ENCODE data around the gene BARHL1.

BARHL1 gene

GRCh38 chr9:132582276-132582785, at the start of gene BARHL1:
Gene BARHL1, plus strand, starts transcription at chr9:132582606. Its CDS starts 192 bp downstream, at chr9:132582798.
- peaks cover 18% of the 10 kb centered on the region for H3K36me3 Mint-ChIP-seq (ENCODE audit: insufficient read depth)
- H3K27me3 Mint-ChIP-seq = peaks cover 86% of the 10 kb centered on the region
- no peak for ATAC-seq (replicated peaks; ENCODE audit: extremely low read depth, poor library complexity, severe bottlenecking)
- H3K4me1 Mint-ChIP-seq = peaks cover 16% of the 10 kb centered on the region
- no peaks in the 10 kb centered on the region for H3K9me3 Mint-ChIP-seq
- H3K27ac Mint-ChIP-seq (ENCODE audit: low read depth) = peak within 1 kb of the TSS; percentile 91
- peak within 1 kb of the TSS; percentile 72 for H3K4me3 Mint-ChIP-seq
- DNase-seq (ENCODE audit: low spot score in 2 of 2) = no peak

- peaks cover 1% of the 10 kb centered on the region for H3K36me3 Mint-ChIP-seq (ENCODE audit: insufficient read depth)
- H3K9me3 Mint-ChIP-seq = no peaks in the 10 kb centered on the region
- peaks cover 36% of the 10 kb centered on the region for H3K27me3 Mint-ChIP-seq
- H3K27ac Mint-ChIP-seq (ENCODE audit: low read depth) = no peak overlapping the region
- no peaks in the 10 kb centered on the region for H3K4me1 Mint-ChIP-seq
- no peak overlapping the region for H3K4me3 Mint-ChIP-seq
- DNase-seq (ENCODE audit: low spot score in 2 of 2) (no peak), ATAC-seq (replicated peaks; ENCODE audit: extremely low read depth, poor library complexity, severe bottlenecking) (no peak)
Observed at GRCh38 chr9:132534832-132535231, 47.6 kb upstream of the BARHL1 start.

GRCh38 chr9:132536124-132536523, 46.3 kb upstream of the BARHL1 start:
- Mint-ChIP-seq H3K4me3 (no peak overlapping the region), H3K36me3 (ENCODE audit: insufficient read depth) (peaks cover 1% of the 10 kb centered on the region), H3K4me1 (no peaks in the 10 kb centered on the region), H3K27ac (ENCODE audit: low read depth) (no peak overlapping the region), H3K27me3 (peaks cover 23% of the 10 kb centered on the region), H3K9me3 (no peaks in the 10 kb centered on the region)
- no peak for ATAC-seq (replicated peaks; ENCODE audit: extremely low read depth, poor library complexity, severe bottlenecking)
- DNase-seq (ENCODE audit: low spot score in 2 of 2) = no peak

GRCh38 chr9:132537352-132537751, 45.1 kb upstream of the BARHL1 start:
- no peak overlapping the region for H3K27ac Mint-ChIP-seq (ENCODE audit: low read depth)

GRCh38 chr9:132538071-132538470, 44.3 kb upstream of the BARHL1 start:
- no peak for DNase-seq (ENCODE audit: low spot score in 2 of 2)
- H3K4me1 Mint-ChIP-seq = no peaks in the 10 kb centered on the region
- no peak overlapping the region for H3K27ac Mint-ChIP-seq (ENCODE audit: low read depth)
- no peaks in the 10 kb centered on the region for H3K36me3 Mint-ChIP-seq (ENCODE audit: insufficient read depth)
- no peak for ATAC-seq (replicated peaks; ENCODE audit: extremely low read depth, poor library complexity, severe bottlenecking)
- peaks cover 9% of the 10 kb centered on the region for H3K27me3 Mint-ChIP-seq
- H3K4me3 Mint-ChIP-seq = no peak overlapping the region
- H3K9me3 Mint-ChIP-seq = no peaks in the 10 kb centered on the region

More at GRCh38 chr9:132537352-132537751, 45.1 kb upstream of the BARHL1 start:
- ATAC-seq (replicated peaks; ENCODE audit: extremely low read depth, poor library complexity, severe bottlenecking) (no peak), DNase-seq (ENCODE audit: low spot score in 2 of 2) (no peak)
- Mint-ChIP-seq H3K9me3 (no peaks in the 10 kb centered on the region), H3K36me3 (ENCODE audit: insufficient read depth) (peaks cover 1% of the 10 kb centered on the region), H3K4me3 (no peak overlapping the region), H3K27me3 (peaks cover 11% of the 10 kb centered on the region), H3K4me1 (no peaks in the 10 kb centered on the region)

GRCh38 chr9:132539096-132539495, 43.3 kb upstream of the BARHL1 start:
- no peak overlapping the region for H3K4me3 Mint-ChIP-seq
- H3K4me1 Mint-ChIP-seq = no peaks in the 10 kb centered on the region
- no peak overlapping the region for H3K27ac Mint-ChIP-seq (ENCODE audit: low read depth)
- ATAC-seq (replicated peaks; ENCODE audit: extremely low read depth, poor library complexity, severe bottlenecking) (no peak), DNase-seq (ENCODE audit: low spot score in 2 of 2) (no peak)
- peaks cover 9% of the 10 kb centered on the region for H3K27me3 Mint-ChIP-seq
- H3K9me3 Mint-ChIP-seq = no peaks in the 10 kb centered on the region
- no peaks in the 10 kb centered on the region for H3K36me3 Mint-ChIP-seq (ENCODE audit: insufficient read depth)

- Mint-ChIP-seq H3K27me3 (peaks cover 23% of the 10 kb centered on the region), H3K4me3 (no peak overlapping the region), H3K36me3 (ENCODE audit: insufficient read depth) (no peaks in the 10 kb centered on the region), H3K9me3 (no peaks in the 10 kb centered on the region), H3K4me1 (no peaks in the 10 kb centered on the region), H3K27ac (ENCODE audit: low read depth) (no peak overlapping the region)
- ATAC-seq (replicated peaks; ENCODE audit: extremely low read depth, poor library complexity, severe bottlenecking) (no peak), DNase-seq (ENCODE audit: low spot score in 2 of 2) (no peak)
Observed at GRCh38 chr9:132541051-132541450, 41.4 kb upstream of the BARHL1 start.

- peaks cover 26% of the 10 kb centered on the region for H3K27me3 Mint-ChIP-seq
- ATAC-seq (replicated peaks; ENCODE audit: extremely low read depth, poor library complexity, severe bottlenecking) (no peak), DNase-seq (ENCODE audit: low spot score in 2 of 2) (no peak)
- no peaks in the 10 kb centered on the region for H3K9me3 Mint-ChIP-seq
- no peaks in the 10 kb centered on the region for H3K36me3 Mint-ChIP-seq (ENCODE audit: insufficient read depth)
- H3K4me3 Mint-ChIP-seq = no peak overlapping the region
- no peaks in the 10 kb centered on the region for H3K4me1 Mint-ChIP-seq
- H3K27ac Mint-ChIP-seq (ENCODE audit: low read depth) = no peak overlapping the region
Observed at GRCh38 chr9:132541870-132542830, 40.3 kb upstream of the BARHL1 start.

- Mint-ChIP-seq H3K4me3 (no peak overlapping the region), H3K27me3 (peaks cover 38% of the 10 kb centered on the region), H3K9me3 (no peaks in the 10 kb centered on the region), H3K4me1 (no peaks in the 10 kb centered on the region), H3K36me3 (ENCODE audit: insufficient read depth) (peaks cover under 1% of the 10 kb centered on the region), H3K27ac (ENCODE audit: low read depth) (no peak overlapping the region)
- no peak for DNase-seq (ENCODE audit: low spot score in 2 of 2)
- no peak for ATAC-seq (replicated peaks; ENCODE audit: extremely low read depth, poor library complexity, severe bottlenecking)
Observed at GRCh38 chr9:132543251-132543650, 39.2 kb upstream of the BARHL1 start.

- ATAC-seq (replicated peaks; ENCODE audit: extremely low read depth, poor library complexity, severe bottlenecking) = no peak
- Mint-ChIP-seq H3K27ac (ENCODE audit: low read depth) (peak overlapping the region; percentile 55), H3K27me3 (peaks cover 39% of the 10 kb centered on the region), H3K36me3 (ENCODE audit: insufficient read depth) (peaks cover 2% of the 10 kb centered on the region), H3K4me3 (no peak overlapping the region), H3K4me1 (no peaks in the 10 kb centered on the region), H3K9me3 (no peaks in the 10 kb centered on the region)
- DNase-seq (ENCODE audit: low spot score in 2 of 2) = no peak
Observed at GRCh38 chr9:132543960-132544359, 38.4 kb upstream of the BARHL1 start.

GRCh38 chr9:132545578-132545977, 36.8 kb upstream of the BARHL1 start:
- Mint-ChIP-seq H3K36me3 (ENCODE audit: insufficient read depth) (peaks cover 2% of the 10 kb centered on the region), H3K9me3 (no peaks in the 10 kb centered on the region), H3K4me3 (no peak overlapping the region), H3K27me3 (peaks cover 40% of the 10 kb centered on the region), H3K4me1 (no peaks in the 10 kb centered on the region), H3K27ac (ENCODE audit: low read depth) (no peak overlapping the region)
- ATAC-seq (replicated peaks; ENCODE audit: extremely low read depth, poor library complexity, severe bottlenecking) (no peak), DNase-seq (ENCODE audit: low spot score in 2 of 2) (no peak)

- DNase-seq (ENCODE audit: low spot score in 2 of 2) (no peak), ATAC-seq (replicated peaks; ENCODE audit: extremely low read depth, poor library complexity, severe bottlenecking) (no peak)
- peaks cover 2% of the 10 kb centered on the region for H3K36me3 Mint-ChIP-seq (ENCODE audit: insufficient read depth)
- H3K27me3 Mint-ChIP-seq = peaks cover 49% of the 10 kb centered on the region
- H3K4me3 Mint-ChIP-seq = no peak overlapping the region
- no peaks in the 10 kb centered on the region for H3K9me3 Mint-ChIP-seq
- H3K4me1 Mint-ChIP-seq = no peaks in the 10 kb centered on the region
- no peak overlapping the region for H3K27ac Mint-ChIP-seq (ENCODE audit: low read depth)
Observed at GRCh38 chr9:132546148-132547051, 36.0 kb upstream of the BARHL1 start.
